HG02642 (cell line): ENCODE results near the gene KLHL3.
"Not testable (repeated sequence)": the region's sequence is repeated elsewhere in the genome, so short reads cannot be mapped to it uniquely, and the experiment has no call there.

Experiments
- ATAC-seq: cut with Tn5 transposase; IDR thresholded peaks from one replicate; pipeline ENCODE4 v1.9.1; 2021; ENCODE audit warnings: mild to moderate bottlenecking; ENCODE audit not compliant: unreplicated experiment, poor library complexity

The KLHL3 gene

GRCh38 chr5:137672881-137673280 is 63.0 kb downstream of the KLHL3 start:
- ATAC-seq = no peak

GRCh38 chr5:137672001-137672400 is 63.9 kb downstream of the KLHL3 start:
- no peak for ATAC-seq

GRCh38 chr5:137669811-137670210 is 66.1 kb downstream of the KLHL3 start:
- ATAC-seq = no peak

- no peak for ATAC-seq
Measured at GRCh38 chr5:137668637-137669036, 67.3 kb downstream of the KLHL3 start.

- ATAC-seq = no peak
Measured at GRCh38 chr5:137667341-137667740, 68.5 kb downstream of the KLHL3 start.

- ATAC-seq = no peak
Measured at GRCh38 chr5:137666901-137667300, 69.0 kb downstream of the KLHL3 start.

- ATAC-seq = peak; percentile 35
Measured at GRCh38 chr5:137666461-137666850, 69.4 kb downstream of the KLHL3 start.

GRCh38 chr5:137665678-137666460 is 70.0 kb downstream of the KLHL3 start:
- ATAC-seq = peak; percentile 100

- ATAC-seq = peak; percentile 92
Measured at GRCh38 chr5:137660349-137660817, 75.5 kb downstream of the KLHL3 start.

GRCh38 chr5:137659209-137659608 is 76.7 kb downstream of the KLHL3 start:
- no peak for ATAC-seq

- ATAC-seq = no peak
Measured at GRCh38 chr5:137658324-137658723, 77.6 kb downstream of the KLHL3 start.

GRCh38 chr5:137657073-137657472 is 78.8 kb downstream of the KLHL3 start:
- ATAC-seq = no peak

GRCh38 chr5:137656558-137656957 is 79.3 kb downstream of the KLHL3 start:
- no peak for ATAC-seq

GRCh38 chr5:137651022-137651421 is 84.9 kb downstream of the KLHL3 start:
- no peak for ATAC-seq

GRCh38 chr5:137649228-137649935 is 86.5 kb downstream of the KLHL3 start:
- no peak for ATAC-seq

- no peak for ATAC-seq
Measured at GRCh38 chr5:137648361-137648760, 87.5 kb downstream of the KLHL3 start.

- no peak for ATAC-seq
Measured at GRCh38 chr5:137647401-137647800, 88.5 kb downstream of the KLHL3 start.

GRCh38 chr5:137646761-137647160 is 89.1 kb downstream of the KLHL3 start:
- ATAC-seq = no peak

GRCh38 chr5:137643081-137643480 is 92.8 kb downstream of the KLHL3 start:
- not testable (repeated sequence) for ATAC-seq

GRCh38 chr5:137642091-137642490 is 93.8 kb downstream of the KLHL3 start:
- no peak for ATAC-seq

- ATAC-seq = no peak
Measured at GRCh38 chr5:137641148-137641547, 94.7 kb downstream of the KLHL3 start.

GRCh38 chr5:137639645-137640044 is 96.2 kb downstream of the KLHL3 start:
- no peak for ATAC-seq
